HG03280 (cell line): Measurements from ENCODE around the gene TIMELESS.
A peak's percentile ranks its signal among the peaks of the same experiment; 100 is the strongest.
"Not testable (repeated sequence)": the region's sequence is repeated elsewhere in the genome, so short reads cannot be mapped to it uniquely, and the experiment has no call there.

ENCODE experiments used
- ATAC-seq: cut with Tn5 transposase; IDR thresholded peaks from one replicate; pipeline ENCODE4 v1.9.1; 2021; ENCODE audit warnings: mild to moderate bottlenecking, moderate library complexity; ENCODE audit not compliant: unreplicated experiment

Gene TIMELESS, protein sequence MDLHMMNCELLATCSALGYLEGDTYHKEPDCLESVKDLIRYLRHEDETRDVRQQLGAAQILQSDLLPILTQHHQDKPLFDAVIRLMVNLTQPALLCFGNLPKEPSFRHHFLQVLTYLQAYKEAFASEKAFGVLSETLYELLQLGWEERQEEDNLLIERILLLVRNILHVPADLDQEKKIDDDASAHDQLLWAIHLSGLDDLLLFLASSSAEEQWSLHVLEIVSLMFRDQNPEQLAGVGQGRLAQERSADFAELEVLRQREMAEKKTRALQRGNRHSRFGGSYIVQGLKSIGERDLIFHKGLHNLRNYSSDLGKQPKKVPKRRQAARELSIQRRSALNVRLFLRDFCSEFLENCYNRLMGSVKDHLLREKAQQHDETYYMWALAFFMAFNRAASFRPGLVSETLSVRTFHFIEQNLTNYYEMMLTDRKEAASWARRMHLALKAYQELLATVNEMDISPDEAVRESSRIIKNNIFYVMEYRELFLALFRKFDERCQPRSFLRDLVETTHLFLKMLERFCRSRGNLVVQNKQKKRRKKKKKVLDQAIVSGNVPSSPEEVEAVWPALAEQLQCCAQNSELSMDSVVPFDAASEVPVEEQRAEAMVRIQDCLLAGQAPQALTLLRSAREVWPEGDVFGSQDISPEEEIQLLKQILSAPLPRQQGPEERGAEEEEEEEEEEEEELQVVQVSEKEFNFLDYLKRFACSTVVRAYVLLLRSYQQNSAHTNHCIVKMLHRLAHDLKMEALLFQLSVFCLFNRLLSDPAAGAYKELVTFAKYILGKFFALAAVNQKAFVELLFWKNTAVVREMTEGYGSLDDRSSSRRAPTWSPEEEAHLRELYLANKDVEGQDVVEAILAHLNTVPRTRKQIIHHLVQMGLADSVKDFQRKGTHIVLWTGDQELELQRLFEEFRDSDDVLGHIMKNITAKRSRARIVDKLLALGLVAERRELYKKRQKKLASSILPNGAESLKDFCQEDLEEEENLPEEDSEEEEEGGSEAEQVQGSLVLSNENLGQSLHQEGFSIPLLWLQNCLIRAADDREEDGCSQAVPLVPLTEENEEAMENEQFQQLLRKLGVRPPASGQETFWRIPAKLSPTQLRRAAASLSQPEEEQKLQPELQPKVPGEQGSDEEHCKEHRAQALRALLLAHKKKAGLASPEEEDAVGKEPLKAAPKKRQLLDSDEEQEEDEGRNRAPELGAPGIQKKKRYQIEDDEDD

DNA sequence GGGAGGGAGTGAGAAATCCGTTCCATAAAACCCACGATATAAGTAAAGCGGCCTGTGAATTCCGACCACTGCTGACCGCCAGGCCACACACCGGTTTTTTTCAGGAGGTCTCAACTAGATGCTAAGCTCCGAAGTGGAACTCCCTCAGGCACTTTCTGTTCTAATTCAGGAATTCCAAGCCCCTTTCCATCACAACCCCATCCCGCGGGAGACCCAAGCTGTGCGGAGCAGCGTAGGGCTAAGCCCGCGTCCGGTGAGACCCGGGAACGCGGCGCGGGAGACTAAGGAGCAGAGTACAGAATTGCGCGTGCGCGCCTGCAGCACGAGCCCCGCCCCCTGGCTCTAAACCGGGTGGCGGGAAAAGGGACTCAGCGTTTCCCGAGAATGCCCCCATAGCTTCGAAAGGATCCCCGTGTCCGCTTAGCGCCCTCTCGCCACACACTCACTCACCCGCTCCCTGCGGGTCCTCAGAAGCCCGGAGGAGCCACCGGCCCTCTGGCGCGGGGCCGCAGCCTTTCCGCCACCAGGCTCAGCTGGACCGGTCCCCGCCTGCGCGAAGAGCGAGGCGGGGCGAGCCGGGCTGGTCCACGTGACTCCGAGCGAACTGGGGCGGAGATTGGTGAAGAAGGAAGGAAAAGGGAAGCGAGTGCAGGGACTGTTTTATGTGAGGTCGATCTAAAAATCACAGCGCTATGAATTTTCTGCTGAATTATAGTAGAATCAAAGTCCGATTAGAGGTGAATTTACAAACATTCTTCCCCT is at the start of gene TIMELESS:
Gene TIMELESS, minus strand, starts transcription at position 567 of the 762 bp plus-strand sequence. CDS start 15,256 bp downstream, outside the sequence.
- ATAC-seq, result peak; percentile 93

DNA sequence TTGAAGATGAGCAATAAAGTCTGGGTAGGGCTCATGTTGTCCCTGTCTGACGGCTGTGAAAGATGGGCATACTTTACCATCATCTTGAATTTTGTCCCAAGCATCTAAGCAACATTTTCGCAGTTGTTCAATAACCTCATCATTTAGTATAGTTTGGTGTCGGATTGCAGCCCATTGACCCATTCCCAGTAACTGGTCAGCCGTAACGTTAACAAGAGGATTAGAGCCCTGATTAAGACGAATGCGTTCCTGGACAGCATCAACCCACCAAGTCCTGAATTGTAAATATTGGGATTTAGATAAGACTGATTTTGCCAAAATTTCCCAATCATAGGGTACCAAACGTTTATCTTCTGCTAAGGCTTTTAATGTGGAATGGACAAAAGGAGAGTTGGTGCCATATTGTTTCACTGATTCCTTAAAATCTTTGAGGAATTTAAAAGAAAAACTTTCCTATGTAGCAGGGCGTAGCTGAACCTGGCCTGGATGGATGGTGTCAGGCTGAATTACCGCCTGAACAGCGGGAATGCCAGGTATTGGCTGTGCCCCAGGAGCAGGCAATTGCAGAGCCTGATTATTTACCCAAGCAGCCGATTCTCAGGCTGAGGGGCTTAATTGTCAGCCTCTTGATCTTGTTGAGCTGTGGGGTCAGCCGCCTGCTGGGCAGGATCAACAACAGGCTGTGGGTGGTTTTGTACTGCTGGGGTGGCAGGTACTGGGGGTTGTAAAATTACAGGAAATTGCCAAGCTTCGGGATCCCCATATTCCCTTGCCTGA is 49.1 kb upstream of the TIMELESS start:
- ATAC-seq, result not testable (repeated sequence)

DNA sequence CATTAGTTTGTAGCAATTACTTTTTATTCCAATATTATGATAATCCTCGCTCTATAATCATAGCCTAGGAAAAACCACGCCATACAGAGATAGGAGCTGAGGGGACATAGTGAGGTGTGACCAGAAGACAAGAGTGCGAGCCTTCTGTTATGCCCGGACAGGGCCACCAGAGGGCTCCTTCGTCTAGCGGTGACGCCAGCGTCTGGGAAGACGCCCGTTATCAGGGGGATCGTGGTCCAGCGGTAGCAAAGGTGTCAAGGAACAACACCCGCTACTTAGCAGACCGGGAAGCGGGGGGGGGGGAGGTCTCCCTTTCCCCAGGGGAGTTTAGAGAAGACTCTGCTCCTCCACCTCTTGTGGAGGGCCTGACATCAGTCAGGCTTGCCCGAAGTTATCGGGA is 47.5 kb upstream of the TIMELESS start:
- ATAC-seq, result not testable (repeated sequence)

DNA sequence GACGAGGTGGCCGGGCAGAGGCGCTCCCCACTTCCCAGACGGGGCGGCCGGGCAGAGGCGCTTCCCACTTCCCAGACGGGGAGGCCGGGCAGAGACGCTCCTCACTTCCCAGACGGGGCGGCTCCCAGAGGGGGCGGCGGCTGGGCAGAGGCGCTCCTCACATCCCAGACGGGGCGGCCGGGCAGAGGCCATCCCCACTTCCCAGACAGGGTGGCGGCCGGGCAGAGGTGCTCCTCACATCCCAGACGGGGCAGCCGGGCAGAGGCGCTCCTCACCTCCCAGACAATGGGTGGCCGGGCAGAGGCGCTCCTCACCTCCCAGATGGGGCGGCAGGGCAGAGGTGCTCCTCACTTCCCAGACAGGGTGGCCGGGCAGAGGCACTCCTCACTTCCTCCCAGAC is 45.3 kb upstream of the TIMELESS start:
- ATAC-seq, result not testable (repeated sequence)

DNA sequence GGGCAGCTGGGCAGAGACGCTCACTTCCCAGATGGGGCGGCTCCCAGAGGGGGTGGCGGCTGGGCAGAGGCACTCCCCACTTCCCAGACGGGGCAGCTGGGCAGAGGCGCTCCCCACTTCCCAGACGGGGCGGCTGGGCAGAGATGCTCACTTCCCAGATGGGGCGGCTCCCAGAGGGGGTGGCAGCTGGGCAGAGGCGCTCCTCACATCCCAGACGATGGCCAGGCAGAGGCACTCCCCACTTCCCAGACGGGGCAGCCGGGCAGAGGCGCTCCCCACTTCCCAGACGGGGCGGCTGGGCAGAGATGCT is 44.8 kb upstream of the TIMELESS start:
- ATAC-seq, result not testable (repeated sequence)

DNA sequence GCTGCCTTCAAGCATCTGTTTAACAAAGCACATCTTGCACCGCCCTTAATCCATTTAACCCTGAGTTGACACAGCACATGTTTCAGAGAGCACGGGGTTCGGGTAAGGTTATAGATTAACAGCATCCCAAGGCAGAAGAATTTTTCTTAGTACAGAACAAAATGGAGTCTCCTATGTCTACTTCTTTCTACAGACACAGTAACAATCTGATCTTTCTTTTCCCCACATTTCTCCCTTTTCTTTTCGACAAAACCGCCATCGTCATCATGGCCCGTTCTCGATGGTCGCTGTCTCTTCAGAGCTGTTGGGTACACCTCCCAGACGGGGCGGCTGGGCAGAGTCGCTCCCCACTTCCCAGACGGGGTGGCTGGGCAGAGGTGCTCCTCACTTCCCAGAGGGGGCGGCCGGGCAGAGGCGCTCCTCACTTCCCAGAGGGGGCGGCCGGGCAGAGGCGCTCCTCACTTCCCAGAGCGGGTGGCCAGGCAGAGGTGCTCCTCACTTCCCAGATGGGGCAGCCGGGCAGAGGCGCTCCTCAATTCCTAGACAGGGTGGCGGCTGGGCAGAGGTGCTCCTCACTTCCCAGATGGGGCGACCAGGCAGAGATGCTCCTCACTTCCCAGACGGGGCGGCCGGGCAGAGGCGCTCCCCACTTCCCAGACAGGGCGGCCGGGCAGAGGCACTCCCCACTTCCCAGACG is 44.3 kb upstream of the TIMELESS start:
- ATAC-seq, result not testable (repeated sequence)

DNA sequence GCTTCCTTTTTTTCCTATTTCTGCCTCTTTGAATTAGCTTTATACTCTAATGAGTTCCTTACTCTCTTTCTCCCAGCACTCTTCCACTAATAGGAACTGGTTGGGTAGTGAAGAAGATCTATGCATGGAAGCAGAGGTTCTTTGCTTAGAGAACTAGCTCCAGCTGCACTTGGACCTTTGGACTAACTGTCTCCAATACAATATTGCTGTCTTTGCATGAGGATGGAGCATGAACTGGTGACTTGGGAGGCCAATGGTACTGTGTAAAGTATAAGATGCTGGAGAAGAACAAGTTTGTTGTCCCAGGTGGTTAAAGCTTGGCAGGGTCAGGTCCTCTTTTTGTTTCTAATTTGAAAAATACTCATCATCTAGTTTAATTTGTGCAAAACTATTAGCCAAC is 41.1 kb upstream of the TIMELESS start:
- ATAC-seq, result no peak

DNA sequence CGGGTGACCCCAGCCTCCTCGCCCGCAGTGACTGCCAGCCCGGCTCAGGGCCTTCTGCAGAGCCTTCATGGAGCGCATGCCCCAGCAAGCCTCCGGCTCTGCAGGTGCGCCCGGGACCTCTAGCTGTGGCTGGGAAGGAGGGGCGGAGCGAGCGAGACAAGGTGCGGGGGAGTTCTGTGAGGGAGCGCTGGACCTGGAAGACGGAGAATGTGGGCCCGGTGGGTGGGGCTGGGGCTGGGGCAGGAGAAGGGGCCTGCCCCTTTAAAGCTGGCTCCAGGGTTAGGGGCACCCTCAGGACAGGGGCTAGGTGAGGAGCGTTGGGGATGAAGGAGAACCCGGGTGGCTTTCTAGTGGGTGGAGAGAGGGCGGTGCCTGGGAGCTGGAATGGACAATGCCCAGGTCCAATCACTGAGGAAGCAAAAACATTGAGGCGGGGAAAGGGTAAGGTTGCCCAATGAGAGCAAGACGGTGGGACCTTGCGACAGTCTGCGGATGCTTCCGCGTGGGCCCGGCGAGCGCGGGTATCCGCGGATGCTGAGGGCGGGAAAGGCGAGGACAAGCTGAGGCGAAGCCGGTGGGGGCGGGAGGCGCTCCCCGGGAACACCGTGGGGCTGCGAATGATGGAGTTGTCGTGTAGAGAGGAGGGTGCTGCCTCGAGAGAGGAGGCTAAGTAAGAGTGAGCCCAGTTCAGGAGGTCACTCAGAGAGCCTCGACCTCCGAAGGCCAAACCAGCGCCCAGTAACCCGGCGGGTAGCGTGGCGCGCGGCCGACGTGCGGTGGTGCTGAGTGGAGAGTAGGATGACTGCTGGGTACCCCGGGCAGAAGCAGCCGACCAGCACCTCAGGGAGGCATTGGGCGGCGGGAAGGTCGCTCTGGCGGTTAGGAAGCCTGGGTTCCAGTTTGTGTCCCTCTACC is 39.1 kb upstream of the TIMELESS start, which contains the start of gene GLS2:
Gene GLS2, minus strand, starts transcription at position 121 of the 915 bp plus-strand sequence. Its CDS starts 43 bp downstream, at position 78.
- peak; percentile 89 for ATAC-seq

DNA sequence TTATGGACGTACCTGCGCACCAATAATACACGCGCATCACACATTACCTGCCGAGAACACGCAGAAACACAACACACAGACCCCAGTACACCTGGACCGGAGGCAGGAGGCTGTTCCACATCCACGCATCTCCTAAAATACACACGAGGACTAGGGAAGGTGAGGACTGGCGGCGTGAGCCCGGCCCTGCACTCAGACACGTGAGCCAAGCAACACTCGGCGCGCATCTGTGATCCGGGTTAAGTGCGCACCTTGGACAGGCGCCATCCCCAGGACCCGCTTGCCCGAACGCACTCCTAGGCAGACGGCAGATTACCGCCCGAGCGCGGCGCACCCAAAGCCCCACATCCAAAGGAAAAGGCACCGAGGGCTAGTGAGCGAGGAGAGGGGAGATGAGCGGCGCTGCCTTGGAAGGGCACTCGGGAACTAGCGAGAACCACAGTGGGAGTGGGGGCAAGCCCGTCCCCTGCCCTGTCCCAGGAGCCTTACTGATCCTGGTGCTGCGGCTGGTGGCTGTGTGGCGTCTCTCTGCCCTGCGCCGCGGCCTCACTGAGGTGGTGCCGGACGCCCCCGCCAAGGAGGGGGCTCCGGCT is 38.3 kb upstream of the TIMELESS start:
- ATAC-seq, result peak; percentile 27

DNA sequence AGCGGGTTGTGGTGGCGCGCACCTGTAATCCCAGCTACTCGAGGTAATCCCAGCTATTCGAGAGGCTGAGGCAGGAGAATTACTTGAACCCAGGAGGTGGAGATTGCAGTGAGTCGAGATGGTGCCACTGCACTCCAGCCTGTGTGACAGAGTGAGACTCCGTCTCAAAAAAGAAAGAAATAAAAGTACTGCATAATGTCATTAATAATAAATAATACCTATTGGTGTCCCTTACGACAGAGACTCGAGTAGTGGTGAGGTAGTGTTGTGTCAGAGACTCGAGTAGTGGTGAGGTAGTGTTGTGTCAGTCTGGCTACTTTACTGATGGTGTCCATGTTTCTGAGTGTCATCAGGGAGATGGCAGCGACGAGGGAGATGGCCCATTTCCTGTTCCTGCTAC is 37.5 kb upstream of the TIMELESS start:
- no peak for ATAC-seq

DNA sequence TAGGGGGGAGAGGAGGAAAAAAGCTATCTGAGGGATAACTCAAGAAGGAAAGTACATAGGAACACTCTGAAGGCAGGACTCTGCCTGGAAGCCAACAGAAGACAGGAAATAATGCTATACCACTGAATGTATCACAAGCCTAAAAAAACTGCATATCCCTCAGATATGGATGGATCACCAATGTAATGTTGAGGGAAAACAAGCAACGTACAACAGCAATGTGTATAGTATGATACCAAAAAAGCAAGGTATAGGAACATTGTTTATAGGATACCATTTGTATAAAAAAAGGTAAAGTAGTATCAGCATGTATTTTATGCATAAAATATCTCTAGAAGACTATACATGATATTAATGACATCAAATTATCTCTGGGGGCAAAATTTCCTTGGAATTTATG is 35.3 kb upstream of the TIMELESS start:
- ATAC-seq, result no peak

DNA sequence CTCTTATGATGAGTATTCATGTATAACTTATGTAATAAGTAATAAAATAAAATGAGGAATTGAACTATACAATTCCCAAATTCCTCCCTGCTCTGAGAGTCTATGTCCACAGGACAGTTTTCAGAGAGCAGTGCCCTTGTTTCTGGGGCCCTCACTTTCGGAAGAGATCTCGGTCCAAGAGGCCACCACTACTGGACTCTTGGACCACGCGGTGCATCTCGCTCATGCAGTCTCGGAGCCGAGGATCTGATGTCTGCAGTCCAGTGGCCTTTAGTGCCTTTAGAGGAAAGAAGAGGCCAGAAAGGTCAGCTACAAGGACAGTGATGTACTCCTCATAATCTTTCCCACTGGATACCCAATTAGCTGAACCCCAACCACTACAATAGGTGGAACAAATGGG is 30.4 kb upstream of the TIMELESS start:
- ATAC-seq, result no peak

DNA sequence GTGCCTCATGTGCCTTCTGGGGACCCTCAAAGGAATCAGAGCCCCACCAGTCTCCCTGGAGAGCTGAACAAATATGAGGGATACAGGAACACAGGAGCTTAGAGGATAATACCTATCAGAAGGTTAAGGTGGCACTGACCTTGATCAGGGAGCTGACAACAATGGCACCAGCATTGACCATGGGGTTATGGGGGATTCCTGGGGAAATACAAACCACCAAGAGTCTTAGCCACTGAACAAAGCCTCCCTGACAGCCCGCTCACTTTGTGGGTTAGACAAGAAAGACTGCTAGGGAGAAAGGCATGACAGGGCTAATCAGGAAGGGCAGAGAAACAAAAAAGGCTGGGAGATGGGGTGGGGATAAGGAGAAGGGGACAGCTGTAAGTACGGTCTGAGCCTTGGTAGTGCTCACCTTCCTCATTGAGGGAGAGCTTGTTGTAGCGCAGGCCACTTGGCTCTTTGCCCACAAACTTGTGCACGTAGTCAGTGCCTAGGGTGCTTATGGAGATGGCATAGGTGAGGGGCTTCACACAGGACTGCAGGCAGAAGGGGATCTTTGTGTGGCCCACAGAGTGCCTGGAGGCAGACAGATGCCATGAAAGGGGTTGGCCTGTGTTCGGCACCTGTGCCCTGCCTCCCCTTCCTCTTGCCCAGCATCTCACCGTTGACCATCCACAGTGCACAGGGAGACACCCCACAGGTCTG is 28.4 kb upstream of the TIMELESS start:
- ATAC-seq, result no peak

DNA sequence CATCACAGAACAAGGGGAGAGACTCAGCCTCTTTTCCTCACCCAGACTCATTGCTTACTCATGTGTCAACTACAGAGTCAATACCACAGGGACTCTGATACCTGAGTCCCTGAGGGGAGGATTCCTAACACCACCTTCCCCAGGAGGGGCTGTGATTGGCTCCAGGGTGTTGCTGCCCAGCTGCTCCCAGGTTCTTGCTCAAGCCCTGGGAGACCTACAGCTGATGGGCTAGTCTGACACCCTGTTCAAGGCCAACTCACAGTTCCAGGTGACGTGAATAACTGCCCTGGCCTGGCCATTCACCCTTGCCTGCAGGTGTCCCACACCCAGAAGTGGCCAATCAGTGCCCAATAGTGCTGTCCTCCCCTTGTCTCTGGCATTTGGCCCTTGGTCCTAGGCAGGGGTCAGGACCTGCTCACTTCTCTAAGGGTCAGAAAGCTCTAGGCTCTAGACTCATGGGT is 27.8 kb upstream of the TIMELESS start:
- ATAC-seq, result no peak

DNA sequence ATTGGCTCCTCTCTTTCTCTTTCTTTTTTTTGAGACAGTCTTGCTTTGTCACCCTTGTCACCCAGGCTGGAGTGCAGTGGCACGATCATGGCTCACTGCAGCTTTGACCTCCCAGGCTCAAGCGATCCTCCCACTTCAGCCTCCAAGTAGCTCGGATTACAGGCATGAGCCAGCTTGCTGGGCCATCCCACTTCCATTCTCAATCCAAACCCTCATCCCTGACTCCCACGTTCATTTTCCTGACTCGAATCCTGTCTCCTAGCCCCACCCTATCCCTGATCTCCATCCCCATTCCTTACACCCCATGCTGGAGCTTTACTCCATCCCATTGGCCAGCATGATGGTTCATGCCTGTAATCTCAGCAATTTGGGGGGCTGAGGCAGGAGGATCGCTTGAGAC is 26.9 kb upstream of the TIMELESS start:
- no peak for ATAC-seq

DNA sequence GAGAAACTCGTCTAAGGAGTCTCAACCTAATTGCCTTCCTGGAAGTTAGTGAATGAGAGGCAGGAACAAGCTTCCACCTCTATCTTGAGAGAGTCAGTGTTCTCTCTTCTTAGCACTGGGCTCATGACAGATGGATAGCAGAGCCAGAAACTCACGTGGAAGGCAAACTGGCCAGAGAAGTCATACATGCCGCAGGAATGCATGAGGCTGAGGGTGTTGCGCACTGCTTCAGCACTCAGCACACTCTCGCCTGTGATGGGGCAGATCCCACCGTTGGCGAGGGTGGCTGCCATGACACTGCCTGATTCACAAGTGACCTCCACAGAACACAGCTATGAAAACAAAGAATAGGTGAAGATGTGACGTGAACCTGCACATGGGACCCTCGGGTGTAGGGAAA is 25.2 kb upstream of the TIMELESS start:
- ATAC-seq, result no peak
